SK-N-SH treated with all-trans-retinoic acid at 6 μM for 48 hours (cell line): ENCODE results near the gene SYCN.
"Not testable (repeated sequence)": the region's sequence is repeated elsewhere in the genome, so short reads cannot be mapped to it uniquely, and the experiment has no call there.

Experiments
- CREB5 ChIP-seq: fragments of 250-450 bp; sonication (Bioruptor Pico); IDR thresholded peaks from 2 replicates; pipeline ENCODE4 v1.5.1; 2020; ENCODE audit warnings: low read depth, mild to moderate bottlenecking, moderate library complexity
- RARB ChIP-seq: fragments of 250-450 bp; sonication (Bioruptor Pico); IDR thresholded peaks from 2 replicates; pipeline ENCODE4 v1.8.0; 2021; ENCODE audit warnings: mild to moderate bottlenecking, moderate library complexity
- TOX ChIP-seq: fragments of 250-450 bp; sonication (Bioruptor Pico); IDR thresholded peaks from 2 replicates; pipeline ENCODE4 v1.8.0; 2021; ENCODE audit warnings: mild to moderate bottlenecking, moderate library complexity, borderline replicate concordance

- not testable (repeated sequence) for TF ChIP-seq RARB, TOX, CREB5
Observed at GRCh38 chr19:39244410-39245100, 40.5 kb upstream of the SYCN start, which contains the start of gene IFNL3.
